Epidermal melanocyte (primary cell): ENCODE data around the gene EFHD2.
"Not testable (repeated sequence)": the region's sequence is repeated elsewhere in the genome, so short reads cannot be mapped to it uniquely, and the experiment has no call there.

Experiments
- DNase-seq: peaks from one replicate; pipeline ENCODE4 v3.0.0; 2011; ENCODE audit warnings: low spot score; ENCODE audit not compliant: insufficient read length

EFHD2 gene, protein sequence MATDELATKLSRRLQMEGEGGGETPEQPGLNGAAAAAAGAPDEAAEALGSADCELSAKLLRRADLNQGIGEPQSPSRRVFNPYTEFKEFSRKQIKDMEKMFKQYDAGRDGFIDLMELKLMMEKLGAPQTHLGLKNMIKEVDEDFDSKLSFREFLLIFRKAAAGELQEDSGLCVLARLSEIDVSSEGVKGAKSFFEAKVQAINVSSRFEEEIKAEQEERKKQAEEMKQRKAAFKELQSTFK

GRCh38 chr1:15409388-15410222, at the start of gene EFHD2:
Gene EFHD2, plus strand, starts transcription at chr1:15409888. Its CDS starts 84 bp downstream, at chr1:15409972.
- peak; percentile 83 for DNase-seq

GRCh38 chr1:15360700-15361099, 49.0 kb upstream of the EFHD2 start:
- DNase-seq = no peak

GRCh38 chr1:15362096-15362736, 47.5 kb upstream of the EFHD2 start:
- no peak for DNase-seq

- no peak for DNase-seq
Observed at GRCh38 chr1:15362737-15363128, 47.0 kb upstream of the EFHD2 start.

- DNase-seq = no peak
Observed at GRCh38 chr1:15364740-15365139, 44.9 kb upstream of the EFHD2 start.

GRCh38 chr1:15368888-15369287, 40.8 kb upstream of the EFHD2 start:
- no peak for DNase-seq

- no peak for DNase-seq
Observed at GRCh38 chr1:15370268-15370667, 39.4 kb upstream of the EFHD2 start.

GRCh38 chr1:15370781-15371520, 38.7 kb upstream of the EFHD2 start:
- DNase-seq = no peak

DNA sequence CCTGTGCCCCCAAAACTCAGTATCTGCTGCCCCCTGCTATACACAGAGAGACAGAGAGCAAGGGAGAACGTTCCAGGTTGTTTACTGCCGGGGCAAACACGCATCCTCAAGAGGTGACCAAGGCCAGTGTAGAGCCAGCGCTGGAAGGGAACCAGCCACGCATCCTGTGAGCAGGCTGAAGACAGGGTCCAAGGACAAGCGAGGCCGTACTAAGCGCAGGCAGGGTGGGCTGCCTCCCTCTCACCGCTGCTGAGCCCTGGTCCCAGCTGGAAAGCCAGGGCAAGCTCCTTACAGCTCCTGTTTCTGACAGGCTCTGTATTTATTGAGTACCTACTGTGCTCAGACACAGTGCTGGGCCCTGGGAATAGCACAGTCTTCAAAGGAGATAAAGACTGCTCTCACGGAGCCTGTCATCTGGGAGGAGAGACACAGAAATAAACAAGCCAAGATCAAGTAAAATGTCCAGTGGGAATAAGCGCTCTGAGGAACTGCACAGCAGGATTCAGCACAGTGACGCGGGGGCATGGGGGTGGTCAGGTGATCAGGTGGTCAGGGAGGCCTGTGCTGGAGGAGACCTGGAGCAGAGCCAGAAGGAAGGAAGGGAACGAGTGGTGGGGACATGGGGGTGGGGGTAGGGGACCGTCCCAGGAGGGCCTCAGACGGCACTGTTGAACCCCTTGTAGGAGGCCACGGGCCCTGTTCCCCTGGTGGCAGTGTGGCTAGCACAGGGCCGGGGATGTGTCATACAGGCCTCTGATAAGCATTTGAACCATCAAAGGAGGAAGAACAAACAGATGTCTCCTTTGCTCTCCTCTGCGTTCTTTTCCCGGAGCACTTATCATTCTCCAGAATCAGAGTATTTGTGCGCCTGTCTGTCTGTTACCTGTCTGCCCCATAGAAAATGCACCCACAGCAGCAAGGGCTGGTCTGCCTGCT, 37.8 kb upstream of the EFHD2 start:
- no peak for DNase-seq

GRCh38 chr1:15378729-15379128, 31.0 kb upstream of the EFHD2 start:
- no peak for DNase-seq

- not testable (repeated sequence) for DNase-seq
Observed at GRCh38 chr1:15379151-15379550, 30.5 kb upstream of the EFHD2 start.

- no peak for DNase-seq
Observed at GRCh38 chr1:15380601-15381508, 28.8 kb upstream of the EFHD2 start.

DNA sequence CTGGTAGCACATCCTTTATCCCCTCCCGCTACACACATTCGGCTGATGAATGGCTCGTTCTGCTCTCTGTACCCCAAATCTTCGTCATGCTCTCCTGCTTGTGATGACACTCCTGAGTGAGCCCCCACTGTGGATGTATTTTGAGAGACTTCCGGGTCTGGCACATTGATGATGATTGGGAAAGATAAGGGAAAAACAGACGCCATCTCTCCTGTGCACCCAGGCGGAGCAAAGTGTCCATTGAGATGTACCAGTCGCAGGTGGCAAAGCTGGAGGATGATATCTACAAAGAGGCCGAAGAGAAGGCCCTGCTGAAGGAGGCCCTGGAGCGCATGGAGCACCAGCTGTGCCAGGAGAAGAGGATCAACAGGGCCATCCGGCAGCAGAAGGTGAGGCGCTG, 27.9 kb upstream of the EFHD2 start:
- DNase-seq = no peak

DNA sequence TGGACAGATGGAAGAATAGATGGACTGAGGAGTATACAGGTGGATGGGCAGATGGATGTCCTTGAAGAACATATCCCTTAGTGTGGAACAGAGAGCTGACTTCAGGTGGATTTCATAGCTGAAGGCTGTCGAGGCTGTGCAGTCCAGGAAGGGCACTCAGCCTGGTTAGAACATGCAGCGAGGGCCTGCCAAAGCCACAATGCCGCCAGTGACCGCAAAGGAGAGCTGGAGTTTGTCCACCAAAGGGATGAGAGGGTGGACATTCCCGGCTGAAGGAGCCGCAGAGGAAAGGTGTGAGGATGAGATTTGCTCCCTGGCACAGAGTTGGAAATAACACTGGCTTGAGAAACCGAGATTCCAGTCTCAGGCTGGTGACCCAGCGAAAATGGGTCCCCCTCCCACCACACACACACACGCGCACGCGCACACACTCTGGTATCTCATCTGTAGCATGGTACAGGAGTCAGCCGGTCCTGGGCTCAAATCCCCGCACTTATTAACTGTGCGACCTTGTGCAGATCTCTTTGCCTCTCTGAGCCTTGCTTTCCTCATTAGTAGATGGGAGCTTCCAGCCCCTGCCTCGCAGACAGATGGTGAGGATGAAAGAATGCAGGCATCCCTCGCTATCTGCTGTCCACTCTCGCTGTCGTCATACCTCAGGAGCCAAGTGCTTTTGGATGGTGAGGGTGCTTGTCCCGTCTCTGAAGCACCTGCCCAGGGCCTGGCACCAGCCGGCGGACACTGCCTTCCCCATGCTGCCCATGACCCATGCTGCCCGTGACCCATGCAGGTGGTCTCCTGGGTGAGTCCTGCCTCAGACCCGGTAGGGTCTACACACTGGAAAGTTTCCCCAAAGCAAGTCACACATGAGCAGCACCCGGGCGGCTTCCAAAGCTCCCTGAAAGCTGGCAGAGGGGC, 26.8 kb upstream of the EFHD2 start:
- no peak for DNase-seq

DNA sequence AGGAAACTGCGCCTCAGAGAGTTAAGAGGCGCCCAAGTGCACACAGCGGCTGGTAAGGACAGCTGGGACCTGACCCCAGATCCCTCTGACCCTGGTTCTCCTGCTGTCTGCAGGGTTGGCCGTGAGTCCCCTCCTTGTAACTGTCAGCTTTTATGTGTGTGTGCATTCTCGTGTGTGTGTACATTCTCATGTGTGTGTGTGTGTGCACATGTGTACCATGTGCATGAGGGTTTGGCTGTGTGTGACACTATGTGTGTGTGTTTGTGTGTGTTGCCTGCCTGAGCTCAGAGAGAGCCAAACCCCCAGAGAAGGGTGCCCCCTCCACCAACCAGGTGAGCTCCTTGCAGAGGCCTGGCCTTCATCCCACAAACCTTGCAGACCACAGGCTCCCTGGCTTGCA, 25.9 kb upstream of the EFHD2 start:
- no peak for DNase-seq

DNA sequence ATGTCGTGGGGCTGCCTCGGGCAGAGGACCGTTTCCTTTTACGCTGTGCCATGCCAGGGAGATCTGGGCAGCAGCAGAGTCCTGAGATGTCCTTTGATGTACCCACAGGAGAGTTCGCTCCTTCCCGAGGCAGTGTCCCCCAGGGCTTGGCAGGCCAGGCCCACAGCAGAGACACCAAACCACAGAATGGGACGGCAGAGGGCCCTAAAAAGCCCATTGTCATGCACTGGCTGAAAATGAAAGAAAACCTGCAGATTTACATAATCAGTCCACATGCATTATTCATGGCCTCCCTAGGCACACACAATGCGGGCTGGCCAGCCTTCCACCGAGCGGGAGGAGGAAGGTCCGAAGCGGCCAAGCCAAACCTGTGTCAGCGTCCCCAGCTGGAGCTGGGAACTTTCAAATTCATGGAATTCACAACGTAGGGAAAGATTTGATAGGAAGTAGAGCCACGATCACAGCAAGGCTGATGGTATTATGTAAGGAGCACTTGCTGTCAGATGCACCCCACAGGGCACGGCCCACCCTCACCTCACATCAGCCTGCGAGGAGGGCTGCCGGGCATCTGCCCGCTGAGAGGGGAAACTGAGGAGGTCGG, 25.3 kb upstream of the EFHD2 start:
- no peak for DNase-seq

GRCh38 chr1:15385420-15385819, 24.3 kb upstream of the EFHD2 start:
- DNase-seq = no peak

DNA sequence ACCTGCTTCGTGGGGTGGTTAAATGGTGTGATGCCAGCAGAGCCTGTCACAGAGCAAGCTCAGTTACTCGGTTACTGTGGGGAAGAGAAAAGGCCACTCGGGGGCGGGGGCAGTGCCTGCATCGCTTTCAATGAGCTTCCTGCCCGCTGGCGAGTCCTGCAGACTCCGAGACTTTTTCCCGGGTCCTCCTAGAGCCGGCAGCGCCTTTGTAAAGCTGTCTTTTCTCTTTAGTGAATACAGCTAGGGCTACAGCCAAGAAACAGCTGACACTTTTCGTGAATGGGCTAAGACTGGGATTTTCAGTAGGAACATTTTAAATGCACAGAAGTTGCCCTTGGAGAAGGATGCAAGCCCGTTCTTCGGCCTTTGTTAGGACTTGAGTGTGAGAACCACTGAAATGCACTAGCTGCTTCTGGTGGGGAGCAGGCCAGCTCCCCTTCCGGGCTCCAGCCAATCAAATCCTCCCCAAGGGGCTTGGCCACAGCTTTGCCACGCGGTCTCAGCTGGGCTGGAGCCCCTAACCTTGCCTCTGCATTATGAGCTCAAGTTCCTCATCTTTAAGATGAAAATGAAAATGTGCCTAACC, 23.4 kb upstream of the EFHD2 start:
- peak; percentile 40 for DNase-seq
